Psoas muscle (tissue), 8 donors: ENCODE results near the gene MOB3C. TPM values are rescaled to one million over a fixed set of nuclear protein-coding genes. Genes with fewer than 3 reads are reported as not detected.
"Not testable (repeated sequence)": the region's sequence is repeated elsewhere in the genome, so short reads cannot be mapped to it uniquely, and the experiment has no call there.

Experiments
- ATAC-seq, 4 donors: fragments of 200-7000 bp; cut with Tn5 transposase; one replicate each; pipeline ENCODE4 v1.9.1; 2020; ENCODE audit warnings: moderate library complexity in 3 of 4, mild to moderate bottlenecking in 2 of 4
- DNase-seq, 2 donors: peaks; one replicate each; pipeline ENCODE4 v3.0.0-alpha.2; 2020
- H3K27ac ChIP-seq: fragments of 200-600 bp; one replicate; pipeline ENCODE4 v1.8.0; 2022
- H3K27me3 ChIP-seq, 3 donors: fragments of 200-600 bp in 1 of 3; one replicate each; pipeline versions ENCODE4 v1.6.1 to v1.8.0; 2013 to 2022; ENCODE audit warnings: low read length in 2 of 3, mild to moderate bottlenecking in 2 of 3, moderate library complexity in 1 of 3; ENCODE audit not compliant: insufficient read depth in 3 of 3
- H3K36me3 ChIP-seq, 2 donors: fragments of 200-600 bp in 1 of 2; one replicate each; pipeline versions ENCODE4 v1.6.1 to v1.8.0; 2013 to 2022; ENCODE audit warnings: low read depth in 1 of 2, mild to moderate bottlenecking in 1 of 2, moderate library complexity in 1 of 2; ENCODE audit not compliant: insufficient read depth in 1 of 2
- H3K4me1 ChIP-seq: fragments of 200-600 bp; one replicate; pipeline ENCODE4 v1.8.0; 2022
- H3K4me3 ChIP-seq: fragments of 200-600 bp; one replicate; pipeline ENCODE4 v1.8.0; 2022; ENCODE audit warnings: mild to moderate bottlenecking
- H3K9me3 ChIP-seq: fragments of 200-600 bp; one replicate; pipeline ENCODE4 v1.8.0; 2022
- CTCF ChIP-seq: fragments of 200-600 bp; IDR thresholded peaks from one replicate; pipeline ENCODE4 v1.8.0; 2022; ENCODE audit warnings: antibody characterized with exemption
- WGBS, 3 donors: extraction: QIAGEN DNeasy Blood & Tissue Kit; methylation state at CpG; one replicate each; pipeline versions ENCODE4 v1.1.6 to v1.1.7; 2013; 5-methylcytosine and 5-hydroxymethylcytosine counted together
- intact Hi-C, 2 donors: fragments of 100-400 bp; cut with DNase I; formaldehyde crosslinking; loops; one replicate each; pipeline versions ENCODE4 v1.11.0 to v1.14.2; 2022
- long read RNA-seq, 2 donors: library from polyadenylated mRNA; unstranded; transcript quantifications; one replicate each; pipeline ENCODE4 v2.0.0, GENCODE V29; 2021
- polyA plus RNA-seq, 3 donors: library from polyadenylated mRNA; stranded (reverse); fragments of 200-250 nt; gene quantifications; one replicate each; pipeline ENCODE4 v1.2.3, GENCODE V29; 2013
- total RNA-seq, 4 donors: library from RNA; stranded (reverse); fragmentation: NEBNext Ultra II Directional in 2 of 4; extraction: Animal tissue kit (Norgen Biotek cat#: 25700) in 2 of 4; gene quantifications; one replicate each; pipeline versions ENCODE4 v1.2.1 to v1.2.4, GENCODE V29; 2021 to 2023
- donor health status: healthy with polysubstance abuse.
- donor health status: DM: no; HTN: no; CAD: no; lungs with moderate emphysema.
- donor health status: Bipolar disorder and iron deficiency.
- donor health status: healthy.
- donor health status: DM: yes; HTN: yes; CAD: no.
- donor health status: DM: no; HTN: no; CAD: no.
- donor health status: DM: no; HTN: no; CAD: no.
- donor health status: DM: yes; HTN: yes; CAD: no.

Gene MOB3C
- 10 to 100 TPM; 12.1 to 36.3 (median 28.5) TPM for total RNA-seq
- polyA plus RNA-seq = 10 to 100 TPM in 2 of 3 donors, 1 to 10 TPM in 1; 8.7 to 17.9 (median 13.4) TPM
- long read RNA-seq, donor 1, partial matches to known transcripts = 0 of 8 reads
- long read RNA-seq, donor 1, other reads (novel, unspliced or antisense) = 4 of 8 reads
- long read RNA-seq, donor 2, full-length matches to known transcripts = 41 of 47 reads
- long read RNA-seq, donor 2, partial matches to known transcripts = 0 of 47 reads
- long read RNA-seq, donor 2, other reads (novel, unspliced or antisense) = 6 of 47 reads

GRCh38 chr1:46616277-46617107, at the start of gene MOB3C:
Gene MOB3C (minus strand): TSS chr1:46616811. CDS start chr1:46613321, 3,490 bp downstream.
- intact Hi-C loops = loop anchor here in 1 of 2 donors (5.0 kb wide), 1 partner anchor 51 kb away; the partner anchor contains the start of gene ATPAF1
- TF ChIP-seq CTCF = no peak
- Histone ChIP-seq H3K36me3 (peaks cover 0 to 2% of the 10 kb centered on the region in 2 donors), H3K27me3 (no peaks in the 10 kb centered on the region), H3K4me1 (peaks cover 50% of the 10 kb centered on the region), H3K27ac (peak within 1 kb of the TSS; percentile 94), H3K9me3 (no peaks in the 10 kb centered on the region), H3K4me3 (peak within 1 kb of the TSS; percentile 87)
- peak; percentile 89 to 93 for DNase-seq
- peak; percentile 78 to 80 (median 78) for ATAC-seq
- 0 to 1% (median 0%) methylated on average over 23 to 62 of the region's 62 CpGs for whole genome bisulfite sequencing, 3 donors

GRCh38 chr1:46665983-46666382, 49.4 kb upstream of the MOB3C start:
- DNase-seq (no peak), ATAC-seq (no peak)
- intact Hi-C loops = loop anchor here (5.0 kb wide), 4 partner anchors 44 to 56 kb away; partner anchors contain the start of genes EFCAB14 (in 1 of the 2) and MOB3C (in 1 of the 2)
- Histone ChIP-seq H3K4me1 (peaks cover 17% of the 10 kb centered on the region), H3K36me3 (peaks cover 6 to 57% of the 10 kb centered on the region in 2 donors), H3K27ac (no peak overlapping the region), H3K27me3 (no peaks in the 10 kb centered on the region), H3K9me3 (no peaks in the 10 kb centered on the region), H3K4me3 (peak overlapping the region; percentile 96)
- TF ChIP-seq CTCF = no peak
- WGBS, 3 donors = 54 to 71% (median 54%) methylated on average over 2 of the region's 2 CpGs

- intact Hi-C loops, H3K4me3 ChIP-seq, H3K27ac ChIP-seq, H3K27me3 ChIP-seq, DNase-seq, H3K9me3 ChIP-seq, ATAC-seq: not testable (repeated sequence)
- WGBS, 3 donors = 89 to 97% (median 90%) methylated on average over 2 to 5 of the region's 5 CpGs
- Histone ChIP-seq H3K36me3 (peaks cover 6 to 86% of the 10 kb centered on the region in 2 donors), H3K4me1 (peaks cover 17% of the 10 kb centered on the region)
Observed at GRCh38 chr1:46662919-46663318, 46.3 kb upstream of the MOB3C start.

GRCh38 chr1:46660116-46660515, 43.5 kb upstream of the MOB3C start:
- 84 to 89% (median 87%) methylated on average over 5 of the region's 5 CpGs for WGBS, 3 donors
- H3K4me3 ChIP-seq, DNase-seq, H3K9me3 ChIP-seq, H3K27me3 ChIP-seq, H3K27ac ChIP-seq, H3K4me1 ChIP-seq, intact Hi-C loops, ATAC-seq: not testable (repeated sequence)
- peaks cover 7 to 96% of the 10 kb centered on the region in 2 donors for H3K36me3 ChIP-seq

GRCh38 chr1:46659307-46659870, 42.8 kb upstream of the MOB3C start:
- DNase-seq (no peak), ATAC-seq (no peak)
- no peak overlapping the region for H3K27ac ChIP-seq
- H3K9me3 ChIP-seq = no peaks in the 10 kb centered on the region
- H3K36me3 ChIP-seq = peaks cover 2 to 96% of the 10 kb centered on the region in 2 donors
- intact Hi-C loops = no loop called here
- no peaks in the 10 kb centered on the region for H3K4me1 ChIP-seq
- WGBS, 3 donors = 88 to 91% (median 88%) methylated on average over 2 of the region's 2 CpGs
- TF ChIP-seq CTCF = no peak
- no peaks in the 10 kb centered on the region for H3K27me3 ChIP-seq
- no peak overlapping the region for H3K4me3 ChIP-seq
